Measurements from ENCODE around the gene GUCY1B1. TPM values are rescaled to one million over a fixed set of nuclear protein-coding genes. Genes with fewer than 3 reads are reported as not detected.

The GUCY1B1 gene
- total RNA-seq, 4 donors from 2014 or later: 1.4 to 7.4 (median 3.6) TPM

- WGBS, 2 donors: 65 to 68% methylated on average over 2 of the region's 2 CpGs
- intact Hi-C loops (cut with DNase I): no loop called here
These were observed 59.8 kb downstream of the GUCY1B1 start for GRCh38 chr4:155818639-155819038.

DNA sequence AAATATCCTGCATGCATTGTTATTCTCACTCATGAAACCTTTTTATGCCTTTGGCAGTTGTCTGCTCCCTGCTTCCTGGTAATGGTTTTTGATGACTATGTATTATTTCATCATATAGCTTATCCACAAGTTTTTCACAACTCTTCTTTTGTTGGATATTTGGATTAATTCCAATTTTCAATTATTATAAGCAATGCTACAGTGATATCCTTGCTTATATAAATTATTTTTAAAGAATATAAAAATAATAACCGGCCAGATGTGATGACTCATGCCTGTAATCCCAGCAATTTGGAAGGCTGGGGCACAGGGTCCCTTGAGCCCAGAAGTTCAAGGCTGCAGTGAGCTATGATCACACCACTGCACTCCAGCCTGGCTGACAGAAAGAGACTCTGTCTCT lies 60.2 kb downstream of the GUCY1B1 start:
- intact Hi-C loops (cut with DNase I): no loop called here
- WGBS, 2 donors: 19 to 21% methylated on average over 1 of the region's 1 CpG
- no peak for DNase-seq
- TF ChIP-seq CTCF (IDR thresholded peaks at IDR 0.05) (no peak), POLR2A (IDR thresholded peaks at IDR 0.05) (no peak)
- H3K9me3 ChIP-seq: no peaks in the 10 kb centered on the region
- peaks cover 0 to 10% (median 4%) of the 10 kb centered on the region in 3 donors for H3K4me1 ChIP-seq
- no peak overlapping the region for H3K27ac ChIP-seq
- peaks cover 0 to 5% (median 0%) of the 10 kb centered on the region in 4 donors for H3K27me3 ChIP-seq
- no peaks in the 10 kb centered on the region for H3K36me3 ChIP-seq
- H3K4me3 ChIP-seq: no peak overlapping the region

More at GRCh38 chr4:155818639-155819038, 59.8 kb downstream of the GUCY1B1 start:
- TF ChIP-seq CTCF (IDR thresholded peaks at IDR 0.05): no peak
- Histone ChIP-seq H3K27ac (no peak overlapping the region), H3K9me3 (no peaks in the 10 kb centered on the region), H3K27me3 (peaks cover 0 to 5% (median 0%) of the 10 kb centered on the region in 4 donors), H3K4me1 (peaks cover 0 to 10% (median 4%) of the 10 kb centered on the region in 3 donors), H3K36me3 (no peaks in the 10 kb centered on the region), H3K4me3 (no peak overlapping the region)
- DNase-seq: no peak

GRCh38 chr4:155820887-155821518 lies 62.2 kb downstream of the GUCY1B1 start:
- Histone ChIP-seq H3K36me3 (no peaks in the 10 kb centered on the region), H3K9me3 (no peaks in the 10 kb centered on the region), H3K4me3 (no peak overlapping the region), H3K27ac (no peak overlapping the region), H3K27me3 (no peaks in the 10 kb centered on the region), H3K4me1 (peaks cover 0 to 10% (median 4%) of the 10 kb centered on the region in 3 donors)
- 81 to 82% methylated on average over 4 of the region's 4 CpGs for WGBS, 2 donors
- DNase-seq: no peak
- intact Hi-C loops (cut with DNase I): no loop called here
- TF ChIP-seq CTCF (IDR thresholded peaks at IDR 0.05) (no peak), POLR2A (IDR thresholded peaks at IDR 0.05) (no peak)

- peaks cover 0 to 10% (median 4%) of the 10 kb centered on the region in 3 donors for H3K4me1 ChIP-seq
- no peak for DNase-seq
- 49 to 53% methylated on average over 3 of the region's 3 CpGs for WGBS, 2 donors
- intact Hi-C loops (cut with DNase I): no loop called here
- H3K27me3 ChIP-seq: no peaks in the 10 kb centered on the region
- H3K9me3 ChIP-seq: no peaks in the 10 kb centered on the region
- H3K27ac ChIP-seq: no peak overlapping the region
- H3K4me3 ChIP-seq: no peak overlapping the region
- TF ChIP-seq CTCF (IDR thresholded peaks at IDR 0.05): no peak
- no peak for TF ChIP-seq POLR2A (IDR thresholded peaks at IDR 0.05)
- H3K36me3 ChIP-seq: no peaks in the 10 kb centered on the region
These were observed 63.8 kb downstream of the GUCY1B1 start for GRCh38 chr4:155822572-155822971.

DNA sequence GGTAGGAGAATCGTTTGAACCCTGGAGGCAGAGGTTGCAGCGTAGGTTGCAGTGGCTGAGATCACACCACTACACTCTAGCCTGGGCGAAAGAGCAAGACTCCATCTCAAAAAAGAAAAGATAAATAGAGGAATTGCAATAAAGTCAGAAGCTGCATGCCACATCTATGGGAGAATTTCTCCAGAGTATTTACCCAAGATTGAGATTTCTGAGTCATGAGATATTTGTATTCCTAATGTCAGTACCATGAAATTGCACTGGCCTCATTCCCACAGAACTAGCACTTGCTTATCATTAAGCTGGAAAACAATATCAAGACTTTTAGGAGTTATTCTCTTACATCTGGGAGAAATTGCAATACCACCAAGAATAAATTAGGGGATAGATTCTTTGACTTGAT lies 69.8 kb downstream of the GUCY1B1 start:
- WGBS, 2 donors: 72 to 81% methylated on average over 3 of the region's 3 CpGs
- DNase-seq: no peak
- H3K27ac ChIP-seq: no peak overlapping the region
- intact Hi-C loops (cut with DNase I): no loop called here
- TF ChIP-seq POLR2A (IDR thresholded peaks at IDR 0.05) (no peak), CTCF (IDR thresholded peaks at IDR 0.05) (no peak)
- H3K4me1 ChIP-seq: no peaks in the 10 kb centered on the region
- no peaks in the 10 kb centered on the region for H3K36me3 ChIP-seq
- no peaks in the 10 kb centered on the region for H3K27me3 ChIP-seq
- no peak overlapping the region for H3K4me3 ChIP-seq
- H3K9me3 ChIP-seq: no peaks in the 10 kb centered on the region

Measured in esophagus squamous epithelium (tissue), 5 donors.